HG03135 (cell line): Measurements from ENCODE around the gene SH3BGR.

Experiments
- ATAC-seq: cut with Tn5 transposase; IDR thresholded peaks from one replicate; pipeline ENCODE4 v1.9.1; 2021; ENCODE audit warnings: mild to moderate bottlenecking, moderate library complexity; ENCODE audit not compliant: unreplicated experiment

Gene SH3BGR

DNA sequence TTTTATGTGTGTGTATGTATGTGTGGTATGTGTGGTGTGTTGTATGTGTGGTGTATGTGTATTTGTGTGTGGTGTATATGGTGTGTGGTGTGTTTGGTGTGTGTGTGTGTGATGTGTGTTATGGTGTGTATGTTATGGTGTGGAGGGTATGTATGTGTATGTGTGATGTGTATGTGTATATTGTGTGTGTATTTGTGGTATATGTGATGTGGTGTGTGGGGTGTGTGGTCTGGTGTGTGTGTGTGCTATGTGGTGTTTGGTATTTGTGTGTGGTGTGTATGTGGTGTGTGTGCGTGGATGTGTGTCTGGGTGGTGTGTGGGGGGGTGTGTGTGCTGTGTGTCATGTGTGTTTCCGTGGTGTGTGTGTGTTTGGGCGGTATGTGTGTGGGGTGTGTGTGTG, 59.3 kb downstream of the SH3BGR start:
- no peak for ATAC-seq

DNA sequence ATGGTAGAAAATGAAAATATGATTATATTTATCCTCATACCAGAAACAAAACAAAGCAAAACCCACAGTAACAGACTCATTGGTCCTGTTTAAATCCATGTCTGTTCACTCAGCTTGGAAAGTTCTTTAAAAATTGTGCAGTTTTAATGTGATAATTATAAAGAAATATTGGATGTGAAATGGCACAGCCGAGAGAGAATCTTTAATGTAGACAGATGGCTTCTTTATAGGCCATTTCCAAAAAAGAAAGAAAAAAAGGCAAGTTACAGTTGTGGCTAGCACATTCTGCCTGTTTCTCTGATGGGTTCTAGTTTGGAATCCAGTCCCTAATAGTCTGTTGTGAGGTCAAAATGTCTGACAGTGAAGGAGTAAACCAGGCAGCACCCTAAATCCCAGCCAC, 62.0 kb downstream of the SH3BGR start:
- no peak for ATAC-seq

DNA sequence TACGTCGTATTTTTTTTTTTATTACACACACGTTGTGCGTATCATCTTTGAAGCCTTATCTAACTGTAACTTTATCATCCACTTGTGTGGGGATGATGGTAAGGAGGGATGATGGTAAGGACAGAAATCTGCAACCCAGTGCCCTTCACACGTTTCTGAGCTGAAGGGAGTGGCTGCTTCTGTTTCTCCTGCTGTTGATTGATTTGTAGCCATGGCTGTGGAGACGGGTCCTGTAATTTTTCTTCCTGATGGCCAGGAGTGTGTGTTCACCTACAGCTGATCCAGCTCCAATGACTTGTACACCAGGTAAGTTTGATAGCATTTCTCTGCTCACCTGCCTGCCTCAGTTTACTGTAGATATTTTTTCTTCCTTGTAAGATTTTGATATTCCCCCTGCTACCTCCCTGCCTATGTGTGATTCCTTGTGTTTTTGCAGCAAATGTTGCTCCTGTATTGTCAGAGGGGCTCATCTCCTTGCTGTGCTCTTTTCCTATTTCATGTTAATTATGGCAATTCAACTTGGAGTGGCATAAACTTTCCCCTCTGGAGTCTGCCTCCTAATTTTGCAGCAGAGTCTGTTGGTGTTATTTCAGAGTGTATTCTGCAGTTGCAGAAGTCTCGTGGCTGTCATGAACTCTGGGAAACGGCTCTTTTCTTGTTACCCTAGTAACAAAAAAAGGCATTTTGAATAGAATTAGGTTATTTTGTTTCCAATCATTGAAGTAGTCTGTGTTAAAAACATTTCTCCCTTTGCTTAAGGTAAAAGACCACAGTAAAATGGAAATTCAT, 64.1 kb downstream of the SH3BGR start:
- no peak for ATAC-seq

DNA sequence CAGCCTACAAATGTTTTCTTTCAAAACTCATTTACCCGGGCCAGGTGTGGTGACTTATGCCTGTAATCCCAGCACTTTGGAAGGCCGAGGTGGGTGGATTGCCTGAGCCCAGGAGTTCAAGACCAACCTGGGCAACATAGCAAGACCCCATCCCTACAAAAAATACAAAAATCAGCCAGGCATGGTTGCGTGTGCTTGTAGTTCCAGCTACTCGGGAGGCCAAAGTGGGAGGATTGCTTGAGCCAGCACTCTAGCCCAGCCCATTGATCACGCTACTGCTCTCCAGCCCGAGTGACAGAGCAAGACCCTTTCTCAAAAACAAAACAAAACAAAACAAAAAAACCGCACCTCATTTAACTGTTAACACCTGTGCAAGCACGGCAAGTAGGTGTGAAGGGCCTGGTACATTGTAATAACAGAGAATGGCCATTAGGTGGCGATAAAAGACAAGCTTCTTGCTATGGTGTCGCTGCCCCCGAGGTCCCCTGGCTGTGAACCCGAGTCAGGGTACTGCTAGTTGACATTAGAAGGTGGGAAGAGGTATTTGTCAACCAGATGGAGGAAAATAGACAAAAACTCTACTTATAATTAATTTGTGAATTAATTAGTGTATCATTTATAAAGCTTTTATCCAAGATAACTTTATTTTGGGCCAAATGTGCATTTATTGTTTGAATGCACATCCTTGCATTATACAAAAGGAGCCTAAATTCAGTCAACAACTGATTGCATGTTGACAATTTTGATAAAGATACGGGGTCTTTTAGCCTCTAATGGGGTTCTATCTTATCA, 66.5 kb downstream of the SH3BGR start:
- no peak for ATAC-seq

DNA sequence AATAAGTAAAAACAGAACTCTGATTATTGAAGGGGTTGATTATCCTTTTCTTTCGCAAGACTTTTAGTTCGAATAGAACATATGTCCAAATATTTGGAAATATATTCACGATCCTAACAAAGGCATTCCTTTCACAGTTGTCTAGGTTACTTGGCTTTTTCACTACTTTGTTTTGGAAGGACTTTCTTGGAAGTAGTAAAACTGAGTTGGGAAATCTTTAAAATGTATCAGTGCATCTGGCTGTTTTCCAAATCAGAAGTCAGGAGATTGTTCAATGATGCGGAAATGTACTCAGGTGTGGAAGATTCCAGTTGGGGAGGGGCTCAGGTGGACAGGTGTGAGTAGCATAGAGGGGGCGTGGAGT, 67.1 kb downstream of the SH3BGR start:
- no peak for ATAC-seq

DNA sequence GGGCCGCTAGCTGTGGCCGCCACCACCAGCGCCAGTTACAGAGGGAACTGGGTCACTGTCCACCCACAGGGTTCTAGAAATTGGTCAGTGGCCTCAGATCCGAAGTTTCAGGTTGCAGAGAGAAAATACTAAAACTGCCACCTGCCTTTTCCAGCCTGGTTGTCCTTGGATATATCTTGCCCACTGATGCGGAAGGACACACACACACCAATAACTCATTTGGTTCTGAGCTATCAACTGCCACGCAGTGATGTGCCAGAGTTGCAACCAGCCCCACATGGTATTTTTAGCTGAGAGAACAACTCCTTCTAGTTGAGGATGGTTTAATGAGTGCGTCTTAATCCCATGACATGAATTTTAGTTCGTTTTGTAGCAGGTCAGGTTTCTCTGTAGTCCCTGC, 68.1 kb downstream of the SH3BGR start:
- no peak for ATAC-seq

DNA sequence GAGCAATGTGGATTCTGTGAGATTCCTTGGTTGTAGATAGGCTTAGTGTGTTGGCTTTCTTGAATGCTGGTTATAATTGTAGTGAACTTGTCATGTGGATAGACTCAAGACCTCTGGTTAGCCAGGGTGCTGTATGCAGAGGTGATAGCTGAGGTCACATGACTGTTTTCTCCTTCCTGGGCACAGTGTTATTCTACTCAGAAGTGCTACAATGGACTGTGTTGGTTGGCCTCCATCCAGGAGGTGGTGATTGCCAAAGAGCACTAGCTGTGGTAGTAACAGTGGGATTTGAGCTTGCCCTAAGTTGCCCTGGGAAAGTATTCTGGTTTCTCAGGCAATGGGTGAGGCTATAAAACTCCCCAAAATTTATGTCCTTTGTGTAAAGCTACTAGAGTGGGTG, 71.6 kb downstream of the SH3BGR start:
- ATAC-seq, result no peak

DNA sequence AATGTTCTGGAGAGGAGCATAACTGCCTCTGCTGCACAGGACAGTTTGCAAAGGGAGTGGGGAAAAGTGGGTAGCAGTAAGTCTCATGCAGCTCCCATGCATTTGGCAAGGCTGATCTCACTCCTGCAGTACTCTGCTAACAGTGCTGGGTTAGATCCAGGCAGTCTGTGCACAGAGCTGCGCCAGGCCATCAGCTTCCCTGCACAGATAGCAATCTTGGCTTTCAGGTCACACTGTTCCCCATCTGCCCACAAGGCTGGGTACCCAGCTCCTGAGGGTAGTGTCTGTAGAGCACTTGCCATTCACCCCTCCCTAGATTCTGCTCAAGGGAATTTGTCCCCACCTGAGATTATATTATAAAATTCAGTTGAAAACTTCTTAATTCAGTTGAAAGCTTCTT, 72.1 kb downstream of the SH3BGR start:
- ATAC-seq, result no peak

DNA sequence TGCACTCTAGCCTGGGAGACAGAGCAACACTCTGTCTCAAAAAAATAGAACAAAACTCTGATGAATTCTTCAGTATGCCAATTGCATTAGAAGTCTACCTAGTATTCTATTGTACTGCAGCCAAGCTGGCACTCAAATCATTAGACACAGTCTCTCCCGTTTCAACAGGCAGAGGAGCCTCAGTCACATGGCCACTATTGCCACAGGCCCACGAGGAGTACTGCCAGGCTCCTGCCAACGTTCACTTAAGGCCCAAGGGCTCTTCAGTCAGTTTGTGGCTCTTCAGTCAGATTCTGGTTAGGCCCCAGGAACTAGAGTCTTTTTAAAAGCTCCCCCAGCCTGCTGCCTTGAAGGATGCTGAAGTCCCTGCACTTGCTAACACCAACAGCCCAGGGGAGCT, 73.4 kb downstream of the SH3BGR start:
- no peak for ATAC-seq

DNA sequence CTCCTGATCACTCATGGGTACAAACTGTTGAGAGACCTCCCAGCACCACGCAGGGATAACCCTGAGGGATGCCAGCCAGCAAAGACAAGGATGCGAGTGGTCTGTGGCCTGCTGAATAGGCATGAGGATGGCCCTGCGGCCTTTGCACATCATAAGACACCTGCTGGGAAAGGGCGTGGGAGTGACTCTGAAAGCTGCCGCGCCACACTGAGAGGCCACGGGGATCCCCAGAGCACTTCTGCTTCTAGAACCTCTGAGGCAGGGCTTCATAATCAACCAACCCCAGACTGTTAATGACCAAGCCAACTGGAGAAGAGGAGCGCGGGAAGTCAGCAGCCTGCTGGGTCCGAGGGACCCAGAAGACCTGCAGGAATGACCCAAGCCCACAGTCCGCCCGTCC, 73.8 kb downstream of the SH3BGR start:
- ATAC-seq, result no peak

DNA sequence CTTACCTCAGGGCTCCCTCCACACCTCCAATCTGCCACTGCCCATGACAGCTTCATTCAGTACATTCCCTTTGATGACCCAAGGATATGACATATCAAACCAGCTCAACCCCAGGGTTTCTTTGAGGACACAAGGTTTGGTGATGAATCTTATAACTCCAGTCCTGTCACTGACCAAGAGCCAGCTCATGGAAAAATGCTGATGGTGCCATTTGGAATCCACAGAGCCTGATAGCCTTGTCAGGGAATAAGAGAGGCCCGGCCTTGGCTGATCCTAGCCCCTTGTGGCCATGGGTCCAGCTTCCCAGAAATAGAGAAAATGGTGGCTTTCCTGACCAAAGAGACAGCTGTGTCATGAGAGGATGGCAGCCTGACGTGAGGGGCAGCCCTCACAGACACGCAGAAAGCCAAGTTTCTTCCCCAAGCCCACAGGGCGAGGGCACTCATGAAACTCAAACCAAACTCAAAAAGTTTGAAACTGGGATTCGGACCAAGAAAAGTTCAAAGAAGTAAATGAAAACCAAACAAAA, 75.4 kb downstream of the SH3BGR start:
- ATAC-seq, result no peak

DNA sequence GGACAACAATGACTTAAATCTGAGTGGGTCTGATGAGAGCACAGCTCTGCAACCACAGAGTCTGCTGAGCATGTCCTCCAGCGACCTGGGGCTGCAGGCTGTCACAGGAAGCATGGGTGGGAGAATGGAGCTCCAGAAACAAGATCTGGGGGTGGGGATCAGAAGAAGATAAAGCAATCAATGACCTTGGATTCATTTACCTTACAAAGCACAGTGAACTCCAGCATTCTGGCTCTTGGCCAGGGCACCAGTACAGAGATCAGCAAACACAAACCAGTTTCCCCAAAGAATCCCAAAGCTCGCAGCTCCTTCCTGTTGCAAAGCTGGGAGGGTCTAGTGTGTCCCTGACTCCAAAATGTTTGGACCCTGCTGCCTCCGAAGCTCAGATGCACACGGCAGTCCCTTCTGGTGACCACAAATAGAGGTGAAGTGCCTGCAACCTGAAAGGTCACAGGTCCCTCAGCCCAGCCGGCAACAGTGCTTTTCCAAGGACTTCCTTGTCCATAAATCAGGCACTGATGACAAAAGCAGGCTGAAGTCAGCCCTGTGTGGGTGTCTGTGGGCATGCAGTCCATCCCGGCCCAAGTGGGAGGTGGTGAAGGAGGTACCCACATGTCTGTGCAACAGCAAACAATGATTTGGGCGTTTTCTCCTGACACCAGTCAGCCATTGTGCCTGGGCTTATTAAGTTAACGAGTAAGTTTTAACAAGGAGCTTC, 76.1 kb downstream of the SH3BGR start:
- ATAC-seq, result no peak

DNA sequence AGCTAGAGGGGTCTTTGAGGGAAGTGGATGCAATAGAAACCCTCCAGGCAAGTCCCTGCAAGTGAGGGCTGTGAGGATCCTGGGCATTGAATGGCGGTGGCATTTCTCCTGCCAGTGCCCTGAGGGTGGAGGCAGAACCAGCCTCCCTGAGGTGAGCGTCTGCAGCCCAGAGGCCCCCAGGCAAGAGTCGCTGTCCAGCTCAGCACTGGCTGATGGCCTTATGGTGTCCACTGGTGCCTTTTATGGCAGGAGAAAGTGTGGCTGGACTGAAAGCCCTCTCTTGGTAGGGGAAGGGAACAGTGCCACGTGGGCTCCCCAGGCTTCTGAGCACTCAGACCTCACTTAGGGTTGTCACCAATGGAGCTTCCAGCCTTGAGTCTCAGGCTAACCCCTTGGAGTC, 77.3 kb downstream of the SH3BGR start:
- no peak for ATAC-seq

DNA sequence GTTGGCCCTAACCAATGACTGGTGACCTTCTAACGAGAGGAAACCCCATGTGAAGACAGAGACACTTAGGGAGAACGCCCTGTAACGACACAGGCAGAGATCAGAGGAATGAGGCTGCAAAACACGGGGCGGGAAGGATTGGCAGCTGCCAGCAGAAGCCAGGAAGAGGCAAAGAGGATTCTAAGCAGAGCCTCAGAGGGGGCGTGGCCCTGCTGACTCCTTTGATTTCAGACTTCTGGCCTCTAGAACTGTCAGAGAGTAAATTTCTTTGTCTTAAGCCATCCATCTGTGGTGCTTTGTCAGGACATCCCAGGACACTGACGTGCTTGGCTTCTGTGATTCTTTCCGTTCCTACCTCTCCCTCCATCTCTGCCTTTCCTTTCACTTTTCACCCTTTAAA, 79.3 kb downstream of the SH3BGR start:
- ATAC-seq, result no peak

DNA sequence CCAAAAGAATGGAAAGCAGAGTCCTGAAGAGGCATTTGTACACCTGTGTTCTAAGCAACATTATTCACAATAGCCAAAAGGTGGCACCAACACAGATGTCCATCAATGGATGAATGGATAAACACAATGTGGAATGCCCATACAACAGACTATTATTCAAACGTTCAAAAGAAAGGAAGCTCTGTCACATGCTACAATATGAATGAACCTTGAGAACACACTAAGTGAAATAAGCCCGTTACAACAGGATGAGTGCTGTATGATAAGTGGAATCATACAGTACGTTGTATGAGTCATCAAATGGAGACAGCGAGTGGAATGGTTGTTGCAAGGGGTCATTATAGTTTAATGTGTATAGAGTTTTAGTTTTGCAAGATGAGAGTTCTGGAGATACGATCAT, 80.1 kb downstream of the SH3BGR start:
- ATAC-seq, result no peak

DNA sequence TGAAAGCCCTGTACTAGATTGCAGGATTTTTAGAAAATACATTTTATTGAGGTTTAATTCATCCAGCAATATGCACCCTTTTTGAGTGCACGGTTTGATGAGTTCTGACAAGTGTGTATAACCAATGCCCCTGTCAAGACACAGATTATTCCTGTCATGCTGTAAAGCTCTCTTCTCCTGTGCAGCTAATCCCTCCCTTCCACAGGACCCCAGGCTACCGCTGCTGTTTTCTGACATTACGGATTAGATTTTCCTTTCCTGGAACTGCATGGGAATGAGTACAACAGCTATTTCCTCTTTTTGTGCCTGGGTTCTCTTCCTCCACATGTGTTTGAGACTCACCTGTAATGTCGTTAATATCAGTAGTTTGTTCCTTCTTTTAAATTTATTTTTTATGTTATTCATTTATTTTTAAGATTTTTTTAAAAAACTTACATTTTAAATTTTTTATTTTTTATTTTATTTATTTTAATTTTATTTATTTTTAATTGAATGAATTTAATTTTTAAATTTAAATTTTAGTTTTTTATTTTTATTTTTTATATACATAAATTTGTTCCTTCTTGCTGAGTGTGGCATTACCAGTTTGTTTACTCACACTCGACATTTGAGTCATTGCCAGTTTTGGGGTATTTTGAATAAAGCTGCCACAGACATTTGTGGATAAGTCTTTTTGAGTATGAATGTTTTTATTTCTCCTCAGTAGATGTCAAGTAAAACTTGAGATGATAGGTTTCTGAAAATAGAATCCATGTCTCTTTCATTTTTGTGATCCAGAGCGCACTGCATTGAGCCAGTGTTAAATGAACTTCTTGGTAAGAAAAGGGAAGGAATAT, 82.0 kb downstream of the SH3BGR start:
- ATAC-seq, result no peak

DNA sequence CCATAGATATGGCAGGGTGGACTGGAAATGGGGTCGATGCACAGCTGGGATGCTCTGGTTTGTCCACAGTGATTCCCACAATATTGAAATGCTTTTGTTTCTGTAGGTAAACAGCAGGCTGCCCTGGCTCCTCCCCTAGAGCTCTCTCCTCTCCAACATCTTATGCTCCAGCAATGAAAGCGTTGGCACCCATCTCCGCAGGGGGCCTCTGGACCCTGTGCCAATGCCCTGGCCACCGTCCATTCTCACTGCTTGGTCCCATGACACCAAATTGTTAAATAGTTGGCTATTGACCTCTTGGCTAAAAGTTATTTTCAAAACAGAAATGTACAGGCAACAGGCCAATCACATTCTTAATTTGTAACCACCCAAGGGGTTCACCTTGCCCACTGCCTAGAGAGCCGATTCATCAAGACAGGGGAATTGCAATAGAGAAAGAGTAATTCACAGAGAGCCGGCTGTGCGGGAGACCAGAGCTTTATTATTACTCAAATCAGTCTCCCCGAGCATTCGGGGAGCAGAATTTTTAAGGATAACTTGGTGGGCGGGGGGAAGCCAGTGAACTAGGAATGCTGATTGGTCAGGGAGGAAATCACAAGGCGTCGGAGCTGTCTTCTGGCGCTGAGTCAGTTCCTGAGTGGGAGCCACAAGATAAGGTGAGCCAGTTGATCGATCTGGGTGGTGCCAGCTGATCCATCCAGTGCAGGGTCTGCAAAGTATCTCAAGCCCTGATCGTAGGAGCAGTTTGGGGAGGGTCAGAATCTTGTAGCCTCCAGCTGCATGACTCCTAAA, 84.1 kb downstream of the SH3BGR start:
- ATAC-seq, result no peak

DNA sequence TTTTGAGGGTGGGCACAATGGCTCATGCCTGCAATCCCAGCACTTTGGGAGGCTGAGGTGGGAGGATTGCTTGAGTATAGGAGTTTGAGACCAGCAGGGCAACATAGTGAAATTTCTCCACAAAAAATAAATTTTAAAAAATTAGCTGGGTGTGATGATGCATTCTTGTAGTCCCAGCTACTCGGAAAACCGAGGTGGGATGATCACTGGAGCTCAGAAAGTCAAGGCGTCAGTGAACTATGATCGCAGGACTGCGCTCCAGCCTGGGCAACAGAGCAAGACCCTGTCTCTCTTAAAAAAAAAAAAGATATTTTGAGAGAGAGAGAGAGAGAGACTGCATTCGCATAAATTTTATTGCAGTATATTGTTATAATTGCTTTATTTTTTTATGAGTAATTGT, 85.1 kb downstream of the SH3BGR start:
- no peak for ATAC-seq

DNA sequence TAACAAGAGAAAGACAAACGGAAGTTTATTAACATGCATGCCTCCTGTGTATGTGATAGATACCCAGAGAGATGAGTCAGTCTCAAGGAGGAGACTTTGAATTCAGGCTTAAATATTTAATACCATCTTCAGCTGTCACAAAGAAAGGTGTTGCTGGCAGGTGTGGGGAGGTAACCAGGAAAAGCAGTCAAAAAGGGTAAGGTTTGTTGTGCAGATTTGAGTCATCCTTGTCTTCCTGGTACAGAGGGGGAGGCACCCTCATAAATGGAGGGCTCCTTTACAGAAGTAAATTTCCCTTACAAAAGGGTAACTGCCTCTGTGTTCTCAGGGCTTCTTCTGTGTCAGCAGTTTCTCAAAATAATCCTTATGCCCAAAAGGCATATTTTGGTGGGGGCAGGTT, 85.8 kb downstream of the SH3BGR start:
- no peak for ATAC-seq

DNA sequence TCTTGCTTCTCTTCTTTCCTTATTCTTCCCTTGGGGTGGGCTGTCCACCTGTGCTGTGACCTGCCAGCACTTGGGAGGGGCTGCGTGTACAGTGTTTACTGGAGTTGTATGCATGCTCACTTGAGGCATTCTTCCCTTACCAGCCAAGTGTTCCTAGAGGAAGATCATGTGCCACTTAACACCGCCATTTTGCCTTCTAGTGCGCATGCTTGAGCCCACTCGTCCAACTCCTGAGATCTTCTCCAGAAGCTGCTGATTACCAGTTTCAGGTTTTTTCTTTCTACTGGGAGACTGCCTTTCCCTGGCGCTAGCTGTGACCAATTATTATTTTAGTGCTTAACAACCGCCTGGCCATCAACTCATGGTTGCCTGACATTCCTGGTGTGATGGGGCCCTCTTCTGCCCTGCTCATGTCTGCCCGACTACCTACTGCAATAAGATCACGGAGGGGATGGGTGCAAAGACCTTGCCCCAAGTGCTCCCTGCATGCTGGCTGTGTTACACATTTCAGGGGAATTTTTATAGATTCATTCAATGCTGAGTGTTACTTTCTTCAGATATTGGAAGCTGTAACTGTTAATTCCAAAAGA, 86.8 kb downstream of the SH3BGR start:
- ATAC-seq, result no peak
